Mesenteric fat pad (tissue), 1 donor: ENCODE measurements around the gene ZNF641. TPM values are rescaled to one million over a fixed set of nuclear protein-coding genes. Genes with fewer than 3 reads are reported as not detected.
"Not testable (repeated sequence)": the region's sequence is repeated elsewhere in the genome, so short reads cannot be mapped to it uniquely, and the experiment has no call there.

Experiments
- DNase-seq: peaks from one replicate; pipeline ENCODE4 v3.0.0-alpha.2; 2020; ENCODE audit warnings: low spot score
- total RNA-seq: library from RNA; stranded (reverse); fragmentation: NEBNext Ultra II Directional; extraction: Animal tissue kit (Norgen Biotek cat#: 25700); gene quantifications from one replicate; pipeline ENCODE4 v1.2.1, GENCODE V29; 2021
- donor health status: DM: yes; HTN: yes; CAD: no.

The ZNF641 gene
- total RNA-seq, 1 donor from 2014 or later = 15.7 TPM

- DNase-seq = no peak
Observed at GRCh38 chr12:48336061-48336460, 14.7 kb downstream of the ZNF641 start.

DNA sequence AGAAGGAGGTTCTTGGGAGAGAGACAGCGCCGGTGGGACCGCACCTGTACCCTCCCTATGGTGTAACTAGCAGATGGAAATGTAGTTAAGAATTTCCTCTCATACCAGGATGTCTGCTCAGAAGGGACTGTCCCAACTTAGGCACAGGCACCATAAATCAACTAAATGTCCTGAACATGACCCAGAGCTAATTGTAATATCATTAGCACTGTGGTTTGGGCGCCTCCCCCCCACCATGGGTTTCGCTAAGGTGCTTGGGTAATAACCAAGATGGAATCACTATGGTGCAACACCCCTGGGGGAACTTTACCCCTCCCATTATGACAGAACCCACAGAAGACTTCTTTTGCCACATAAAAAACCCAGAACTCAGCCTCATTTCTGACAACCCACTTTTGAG is 15.9 kb downstream of the ZNF641 start:
- no peak for DNase-seq

- not testable (repeated sequence) for DNase-seq
Observed at GRCh38 chr12:48333680-48334079, 17.0 kb downstream of the ZNF641 start.

DNA sequence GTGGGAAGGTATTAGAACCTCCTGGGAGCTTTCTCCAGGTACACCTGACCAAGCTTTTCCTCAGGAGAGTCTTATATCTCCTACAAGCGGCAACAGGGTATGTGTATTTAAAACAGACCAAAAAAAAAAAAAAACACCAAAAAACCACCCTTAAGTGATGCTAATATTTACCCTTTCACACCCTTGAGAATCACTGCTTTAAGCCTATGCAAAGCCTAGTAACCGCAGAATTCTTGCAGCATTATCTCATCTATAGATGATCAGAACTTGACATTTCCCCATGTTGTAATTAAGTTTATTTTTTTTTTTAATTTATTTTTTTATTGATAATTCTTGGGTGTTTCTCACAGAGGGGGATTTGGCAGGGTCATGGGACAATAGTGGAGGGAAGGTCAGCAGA is 19.3 kb downstream of the ZNF641 start:
- DNase-seq = no peak

DNA sequence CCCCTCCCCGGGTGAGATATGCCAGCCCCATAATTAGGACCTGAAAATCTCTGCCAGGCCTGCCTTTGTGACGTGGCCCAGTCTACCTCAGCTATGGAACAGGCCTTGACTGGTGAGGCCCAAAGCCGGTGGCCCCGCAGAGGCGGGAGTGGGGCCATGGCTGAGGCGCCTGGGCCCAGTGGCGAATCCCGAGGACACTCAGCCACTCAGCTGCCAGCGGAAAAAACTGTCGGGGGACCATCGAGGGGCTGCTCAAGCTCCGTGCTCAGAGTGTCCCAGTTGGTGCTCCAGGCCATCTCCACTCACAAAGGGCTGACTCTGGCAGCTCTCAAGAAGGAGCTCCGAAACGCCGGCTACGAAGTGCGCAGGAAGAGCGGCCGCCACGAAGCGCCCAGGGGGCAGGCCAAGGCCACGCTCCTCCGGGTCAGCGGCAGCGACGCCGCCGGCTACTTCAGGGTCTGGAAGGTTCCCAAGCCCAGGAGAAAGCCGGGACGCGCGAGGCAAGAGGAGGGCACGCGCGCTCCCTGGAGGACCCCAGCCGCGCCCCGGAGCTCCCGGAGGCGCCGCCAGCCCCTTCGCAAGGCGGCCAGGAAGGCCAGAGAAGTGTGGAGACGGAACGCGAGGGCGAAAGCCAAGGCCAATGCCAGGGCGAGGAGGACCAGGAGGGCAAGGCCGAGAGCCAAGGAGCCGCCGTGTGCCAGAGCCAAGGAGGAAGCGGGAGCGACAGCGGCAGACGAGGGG is 21.4 kb downstream of the ZNF641 start:
- DNase-seq = no peak

GRCh38 chr12:48316491-48316890 is 34.2 kb downstream of the ZNF641 start:
- DNase-seq = no peak

DNA sequence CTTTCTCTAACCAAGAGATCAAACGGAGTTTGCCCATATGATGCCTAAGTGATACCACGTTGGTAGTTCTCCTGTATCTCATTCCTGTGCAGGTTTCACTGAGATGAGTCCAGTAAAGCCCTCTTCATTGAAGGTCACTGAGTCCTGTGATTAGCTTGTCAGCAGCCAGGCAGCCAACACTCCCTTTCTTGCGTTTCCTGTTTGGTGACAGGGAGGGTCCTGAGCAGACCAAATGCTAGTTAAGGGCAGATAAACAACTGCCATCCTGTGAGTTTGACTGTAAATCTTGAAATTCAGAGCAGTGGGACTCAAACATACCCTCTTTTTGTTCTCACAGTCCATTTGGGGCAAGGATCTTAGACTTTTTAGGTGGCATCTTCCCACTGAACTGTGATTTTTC is 39.4 kb downstream of the ZNF641 start:
- DNase-seq = no peak

- DNase-seq = no peak
Observed at GRCh38 chr12:48307269-48307668, 43.5 kb downstream of the ZNF641 start.

DNA sequence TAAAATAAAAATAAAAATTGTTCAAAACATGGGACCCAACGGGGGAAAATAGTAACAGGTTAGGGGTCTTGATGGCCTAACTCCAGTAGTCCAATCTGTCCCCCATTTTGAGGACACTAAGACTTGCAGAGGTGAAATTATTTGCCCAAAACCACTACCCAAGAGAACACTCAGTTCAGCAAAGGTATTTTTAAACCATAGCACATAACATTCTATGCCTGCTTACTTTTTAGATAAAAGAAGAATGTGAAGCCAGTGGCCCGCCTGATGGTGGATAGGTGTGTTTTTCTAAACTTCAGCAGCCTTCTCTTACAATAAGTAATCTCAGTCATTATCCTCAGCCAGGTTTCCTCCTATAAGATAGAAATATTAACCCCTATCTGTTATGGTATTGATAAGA is 45.5 kb downstream of the ZNF641 start:
- DNase-seq = no peak

DNA sequence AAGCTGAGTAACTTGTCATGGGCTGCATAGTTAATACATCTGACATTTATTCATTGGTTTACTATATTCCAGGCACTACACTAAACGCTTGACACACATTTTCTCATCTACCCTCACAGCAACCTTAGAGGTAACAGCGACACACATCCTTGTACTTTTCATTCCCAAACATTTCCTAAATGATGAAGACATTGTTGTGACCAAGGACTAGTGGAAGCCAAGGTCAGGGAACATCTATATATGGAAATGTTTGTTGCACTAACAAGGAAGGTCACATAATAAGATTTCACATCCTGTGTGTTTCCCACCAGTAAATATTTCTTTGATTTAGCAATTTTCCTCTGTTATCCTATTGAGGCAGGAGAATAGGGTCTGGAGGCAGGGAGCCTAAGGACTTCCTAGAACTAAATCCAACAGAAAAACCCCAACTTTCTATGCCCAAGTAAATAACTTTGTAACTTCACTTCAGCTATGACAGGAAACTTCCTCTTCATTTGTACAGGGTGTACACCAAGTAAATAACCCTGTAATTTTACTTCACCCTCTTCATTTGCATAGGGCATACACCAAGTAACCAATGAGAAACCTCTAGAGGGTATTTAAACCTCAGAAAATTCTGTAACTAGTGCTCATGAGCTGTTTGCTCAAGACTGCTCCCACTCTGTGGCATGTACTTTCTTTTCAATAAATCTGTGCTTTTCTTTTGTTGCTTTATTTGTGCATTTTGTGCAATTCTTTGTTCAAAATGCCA is 48.4 kb downstream of the ZNF641 start:
- no peak for DNase-seq

DNA sequence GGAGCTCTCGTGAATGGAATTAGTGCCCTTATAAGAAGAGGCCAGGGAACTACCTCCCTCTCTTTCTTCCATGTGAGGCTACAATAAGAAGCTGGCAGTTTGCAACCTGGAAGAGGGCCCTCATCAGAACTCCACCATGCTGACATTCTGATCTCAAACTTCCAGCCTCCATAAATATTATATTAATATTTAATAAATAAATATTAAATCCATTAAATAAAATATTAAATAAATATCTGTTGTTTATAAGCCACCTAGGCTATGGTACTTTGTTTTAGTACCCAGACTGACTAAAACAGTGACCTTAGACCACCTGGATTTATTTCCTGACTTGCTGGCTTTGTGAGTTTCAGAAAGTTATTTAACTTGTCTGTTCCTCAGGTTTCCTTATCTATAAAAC is 49.9 kb downstream of the ZNF641 start:
- DNase-seq = no peak

GRCh38 chr12:48296586-48297282 is 54.0 kb downstream of the ZNF641 start:
- DNase-seq = no peak

GRCh38 chr12:48292040-48292439 is 58.7 kb downstream of the ZNF641 start:
- DNase-seq = no peak

GRCh38 chr12:48291511-48291910 is 59.2 kb downstream of the ZNF641 start:
- DNase-seq = no peak

- no peak for DNase-seq
Observed at GRCh38 chr12:48288387-48289268, 62.1 kb downstream of the ZNF641 start.

Other genes with a start within 250 kb of the ZNF641 start
- gene SENP1, start 244.8 kb downstream of the ZNF641 start, total RNA-seq = 14.5 TPM
- 27.5 TPM for gene PFKM, start 231.6 kb downstream of the ZNF641 start, total RNA-seq
- gene ASB8, start 193.4 kb downstream of the ZNF641 start, total RNA-seq = 41.8 TPM
- 0.35 TPM for gene CCDC184, start 167.3 kb downstream of the ZNF641 start, total RNA-seq
- gene OR10AD1, start 147.6 kb downstream of the ZNF641 start, total RNA-seq = not detected
- gene ANP32D, start 121.6 kb upstream of the ZNF641 start, total RNA-seq = not detected
- not detected for gene C12orf54, start 131.6 kb upstream of the ZNF641 start, total RNA-seq
- not detected for gene OR8S1, start 174.7 kb upstream of the ZNF641 start, total RNA-seq
- not detected for gene LALBA, start 219.1 kb upstream of the ZNF641 start, total RNA-seq